Activated naive CD8-positive, alpha-beta T cell (primary cell): ENCODE measurements around the gene GRIA3.
"Not testable (repeated sequence)": the region's sequence is repeated elsewhere in the genome, so short reads cannot be mapped to it uniquely, and the experiment has no call there.

ENCODE experiments used
- H3K27ac Mint-ChIP-seq: one replicate; pipeline ENCODE4 v1.8.0; 2021; ENCODE audit warnings: mixed read lengths
- H3K27me3 Mint-ChIP-seq: one replicate; pipeline ENCODE4 v1.8.0; 2021; ENCODE audit warnings: mixed read lengths
- H3K36me3 Mint-ChIP-seq: one replicate; pipeline ENCODE4 v1.8.0; 2021; ENCODE audit warnings: mixed read lengths
- H3K4me1 Mint-ChIP-seq: one replicate; pipeline ENCODE4 v1.8.0; 2021; ENCODE audit warnings: low read depth, mixed read lengths
- H3K4me3 Mint-ChIP-seq: one replicate; pipeline ENCODE4 v1.8.0; 2021; ENCODE audit warnings: mild to moderate bottlenecking, mixed read lengths
- H3K9me3 Mint-ChIP-seq: one replicate; pipeline ENCODE4 v1.8.0; 2021; ENCODE audit warnings: low read depth, mixed read lengths

GRIA3 gene

DNA sequence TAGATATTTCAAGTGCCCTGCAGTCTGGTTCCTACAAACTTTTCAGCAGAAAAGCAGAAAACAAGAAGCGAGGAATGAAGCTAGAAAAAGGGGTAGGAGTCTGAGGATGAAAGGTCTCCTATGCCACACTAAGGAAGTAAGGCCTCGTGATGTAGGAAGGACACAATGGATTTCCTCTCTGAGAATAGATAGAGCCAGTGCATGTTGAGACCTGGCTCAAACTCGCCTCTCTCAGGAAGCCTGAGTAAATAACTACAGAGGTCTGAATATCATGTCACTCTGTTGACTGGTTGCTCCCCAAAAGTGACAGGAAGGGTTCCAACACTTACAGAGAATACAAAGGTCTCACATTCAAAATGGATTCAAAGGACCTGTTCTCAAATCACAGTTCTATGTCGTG, 93.3 kb downstream of the GRIA3 start:
- Mint-ChIP-seq H3K4me1 (no peaks in the 10 kb centered on the region), H3K36me3 (no peaks in the 10 kb centered on the region), H3K27ac (no peak overlapping the region), H3K4me3 (no peak overlapping the region), H3K9me3 (no peaks in the 10 kb centered on the region), H3K27me3 (no peaks in the 10 kb centered on the region)

DNA sequence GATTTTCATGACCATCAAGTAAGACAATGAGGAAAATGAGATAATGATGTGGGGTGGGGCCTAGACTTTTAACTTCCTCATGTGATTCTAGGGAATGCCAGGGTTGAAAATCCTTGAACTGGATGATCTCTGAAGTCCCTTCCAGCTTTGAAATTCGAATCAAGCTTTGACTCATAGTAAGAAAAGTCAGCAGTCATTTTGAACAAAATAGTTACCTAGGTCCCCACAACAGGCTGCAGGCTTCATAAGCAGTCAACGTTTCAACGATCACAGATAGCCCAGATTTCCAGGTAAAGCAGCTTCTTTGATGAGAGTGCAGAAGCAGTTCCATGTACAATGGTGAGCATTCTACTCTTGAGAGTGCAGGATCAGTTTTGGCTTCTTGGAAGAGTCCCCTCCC, 93.7 kb downstream of the GRIA3 start:
- no peaks in the 10 kb centered on the region for H3K9me3 Mint-ChIP-seq
- H3K27me3 Mint-ChIP-seq: no peaks in the 10 kb centered on the region
- no peak overlapping the region for H3K27ac Mint-ChIP-seq
- H3K4me3 Mint-ChIP-seq: no peak overlapping the region
- no peaks in the 10 kb centered on the region for H3K36me3 Mint-ChIP-seq
- no peaks in the 10 kb centered on the region for H3K4me1 Mint-ChIP-seq

GRCh38 chrX:123282241-123282640, 98.2 kb downstream of the GRIA3 start:
- H3K27ac Mint-ChIP-seq: no peak overlapping the region
- no peak overlapping the region for H3K4me3 Mint-ChIP-seq
- no peaks in the 10 kb centered on the region for H3K36me3 Mint-ChIP-seq
- no peaks in the 10 kb centered on the region for H3K27me3 Mint-ChIP-seq
- H3K4me1 Mint-ChIP-seq: no peaks in the 10 kb centered on the region
- no peaks in the 10 kb centered on the region for H3K9me3 Mint-ChIP-seq

- not testable (repeated sequence) for H3K27ac Mint-ChIP-seq, H3K36me3 Mint-ChIP-seq
These were observed 99.3 kb downstream of the GRIA3 start for GRCh38 chrX:123283407-123283806.

DNA sequence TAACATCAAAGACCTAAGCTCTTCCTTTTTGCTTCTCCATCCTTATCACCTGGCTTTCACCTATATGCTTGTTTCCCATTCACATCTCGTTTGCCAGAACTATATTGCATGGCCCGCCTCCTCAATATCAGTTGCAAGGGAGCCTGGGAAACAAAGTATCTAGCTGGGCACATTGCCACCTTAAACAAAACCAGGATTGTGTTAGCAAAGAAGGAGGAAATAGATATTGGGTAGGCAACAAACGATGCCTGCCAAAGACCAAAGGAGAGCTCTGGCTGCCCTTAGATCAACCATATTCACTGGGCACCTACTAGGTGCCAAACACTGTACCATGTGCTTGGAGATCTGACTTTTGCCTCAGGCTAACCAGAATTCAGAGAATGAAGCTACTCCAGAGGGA, 107.5 kb downstream of the GRIA3 start:
- Mint-ChIP-seq H3K4me1 (peaks cover 4% of the 10 kb centered on the region), H3K9me3 (no peaks in the 10 kb centered on the region), H3K27ac (no peak overlapping the region), H3K36me3 (no peaks in the 10 kb centered on the region), H3K27me3 (no peaks in the 10 kb centered on the region), H3K4me3 (no peak overlapping the region)

More at GRCh38 chrX:123283407-123283806, 99.3 kb downstream of the GRIA3 start:
- not testable (repeated sequence) for H3K4me1 Mint-ChIP-seq, H3K4me3 Mint-ChIP-seq, H3K9me3 Mint-ChIP-seq, H3K27me3 Mint-ChIP-seq

- no peaks in the 10 kb centered on the region for H3K36me3 Mint-ChIP-seq
- H3K27me3 Mint-ChIP-seq: no peaks in the 10 kb centered on the region
- H3K4me3 Mint-ChIP-seq: no peak overlapping the region
- H3K9me3 Mint-ChIP-seq: no peaks in the 10 kb centered on the region
- H3K27ac Mint-ChIP-seq: no peak overlapping the region
- H3K4me1 Mint-ChIP-seq: peaks cover 4% of the 10 kb centered on the region
These were observed 113.9 kb downstream of the GRIA3 start for GRCh38 chrX:123298026-123298425.

GRCh38 chrX:123303429-123303828, 119.4 kb downstream of the GRIA3 start:
- Mint-ChIP-seq H3K27me3 (no peaks in the 10 kb centered on the region), H3K4me1 (no peaks in the 10 kb centered on the region), H3K9me3 (no peaks in the 10 kb centered on the region), H3K36me3 (no peaks in the 10 kb centered on the region), H3K4me3 (no peak overlapping the region), H3K27ac (no peak overlapping the region)

DNA sequence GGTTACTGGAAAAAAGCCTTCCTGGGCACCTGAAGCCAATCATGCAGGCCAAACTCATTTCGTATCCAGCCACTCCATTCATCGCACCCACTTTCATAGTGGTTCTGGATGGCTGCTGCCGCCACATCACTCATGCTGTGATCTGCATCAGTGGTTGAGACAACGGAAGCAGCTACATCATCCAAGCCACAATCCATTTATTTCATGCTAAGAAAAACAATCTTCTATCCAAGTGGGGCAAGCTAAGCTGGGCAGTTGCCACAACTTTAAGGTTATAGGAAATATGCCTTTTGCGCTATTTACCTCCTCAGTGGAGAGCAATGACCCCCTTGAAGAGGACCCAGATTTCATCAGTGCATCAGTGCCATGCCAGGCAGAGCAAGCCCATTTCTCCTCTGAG, 124.6 kb downstream of the GRIA3 start:
- H3K36me3 Mint-ChIP-seq: no peaks in the 10 kb centered on the region
- H3K27ac Mint-ChIP-seq: no peak overlapping the region
- no peaks in the 10 kb centered on the region for H3K4me1 Mint-ChIP-seq
- no peaks in the 10 kb centered on the region for H3K9me3 Mint-ChIP-seq
- H3K4me3 Mint-ChIP-seq: no peak overlapping the region
- no peaks in the 10 kb centered on the region for H3K27me3 Mint-ChIP-seq

- H3K4me3 Mint-ChIP-seq: no peak overlapping the region
- H3K27me3 Mint-ChIP-seq: no peaks in the 10 kb centered on the region
- H3K36me3 Mint-ChIP-seq: no peaks in the 10 kb centered on the region
- H3K27ac Mint-ChIP-seq: no peak overlapping the region
- no peaks in the 10 kb centered on the region for H3K4me1 Mint-ChIP-seq
- H3K9me3 Mint-ChIP-seq: no peaks in the 10 kb centered on the region
These were observed 126.0 kb downstream of the GRIA3 start for GRCh38 chrX:123310112-123310511.

DNA sequence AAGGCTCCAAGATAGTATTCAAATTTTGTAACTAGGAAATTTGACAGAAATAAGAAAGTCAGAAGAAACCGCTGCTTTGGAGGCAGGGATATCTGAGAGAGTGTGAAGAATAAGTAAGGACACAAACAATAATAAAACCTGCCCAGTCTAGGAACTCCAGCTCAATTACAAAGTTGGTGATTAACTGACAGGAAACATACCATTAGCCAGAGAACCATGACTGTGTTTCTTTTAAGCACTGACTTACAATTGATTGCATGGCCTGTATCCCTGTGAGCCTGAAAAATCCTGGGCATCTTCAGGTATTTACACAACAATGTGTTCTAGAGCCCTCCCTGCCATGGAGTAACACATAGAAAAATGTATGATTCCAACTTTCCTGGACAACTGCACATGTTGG, 127.4 kb downstream of the GRIA3 start:
- H3K9me3 Mint-ChIP-seq: no peaks in the 10 kb centered on the region
- H3K36me3 Mint-ChIP-seq: no peaks in the 10 kb centered on the region
- H3K27me3 Mint-ChIP-seq: no peaks in the 10 kb centered on the region
- H3K4me3 Mint-ChIP-seq: no peak overlapping the region
- no peak overlapping the region for H3K27ac Mint-ChIP-seq
- no peaks in the 10 kb centered on the region for H3K4me1 Mint-ChIP-seq

DNA sequence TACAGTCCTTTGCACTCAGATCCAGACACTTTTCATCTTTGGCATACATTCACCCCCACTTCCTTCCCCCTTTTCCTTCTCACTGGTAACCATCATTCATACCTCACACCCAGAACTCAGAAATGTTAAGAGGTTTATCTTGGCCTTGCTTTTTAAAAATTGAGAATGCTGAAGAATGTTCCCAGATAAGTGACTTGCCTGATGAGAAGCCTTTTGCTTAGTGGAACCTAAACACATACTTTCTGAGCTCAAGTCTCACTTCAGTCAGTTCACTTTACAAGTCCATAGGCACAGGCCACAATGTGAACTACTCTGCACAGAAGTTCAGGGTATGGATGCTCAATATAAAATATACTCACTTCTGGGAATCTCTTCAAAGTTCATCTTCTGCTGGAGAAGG, 129.4 kb downstream of the GRIA3 start:
- Mint-ChIP-seq H3K4me3 (no peak overlapping the region), H3K36me3 (no peaks in the 10 kb centered on the region), H3K9me3 (no peaks in the 10 kb centered on the region), H3K27me3 (no peaks in the 10 kb centered on the region), H3K4me1 (no peaks in the 10 kb centered on the region), H3K27ac (no peak overlapping the region)

DNA sequence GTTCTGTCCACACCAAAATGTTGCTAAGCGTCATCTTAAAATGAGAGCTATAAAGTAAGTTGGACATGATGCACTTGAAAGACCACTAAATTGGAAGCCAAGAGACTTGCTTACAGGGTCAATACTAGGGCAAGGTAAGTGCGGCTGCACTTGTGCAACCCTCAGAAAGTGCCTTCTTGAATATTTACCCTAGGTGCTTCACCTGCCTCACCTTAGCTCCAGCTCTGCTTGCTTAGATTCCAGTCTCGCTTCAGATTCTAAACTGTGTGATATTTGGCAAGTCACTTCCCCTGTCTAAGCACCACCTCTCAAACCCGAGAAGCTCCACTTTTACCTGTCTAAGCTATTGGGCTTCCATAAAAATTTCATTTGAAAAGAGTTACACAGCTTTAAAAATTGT, 136.5 kb downstream of the GRIA3 start:
- Mint-ChIP-seq H3K27ac (no peak overlapping the region), H3K4me3 (no peak overlapping the region), H3K27me3 (no peaks in the 10 kb centered on the region), H3K4me1 (no peaks in the 10 kb centered on the region), H3K36me3 (no peaks in the 10 kb centered on the region), H3K9me3 (no peaks in the 10 kb centered on the region)

DNA sequence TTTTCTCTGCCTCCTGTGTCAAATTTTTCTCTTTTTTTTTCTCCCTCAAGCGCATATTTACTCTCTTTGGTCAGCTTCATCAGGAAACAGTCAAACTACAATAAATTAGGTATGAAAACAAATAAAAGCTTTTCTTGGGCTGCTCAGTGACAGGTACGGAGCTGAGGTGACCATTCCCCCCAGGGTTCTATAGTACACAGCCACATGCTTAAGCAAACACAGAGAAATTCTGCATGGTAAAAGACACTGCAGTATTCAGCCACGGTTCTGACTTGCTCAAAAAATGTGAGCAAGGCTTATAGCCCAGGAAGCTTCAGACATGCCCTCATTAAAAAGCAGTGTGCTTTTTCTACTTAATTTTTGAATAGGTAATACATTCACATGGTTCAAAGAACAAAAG, 138.5 kb downstream of the GRIA3 start:
- H3K4me1 Mint-ChIP-seq: no peaks in the 10 kb centered on the region
- no peaks in the 10 kb centered on the region for H3K27me3 Mint-ChIP-seq
- H3K9me3 Mint-ChIP-seq: no peaks in the 10 kb centered on the region
- H3K27ac Mint-ChIP-seq: no peak overlapping the region
- H3K4me3 Mint-ChIP-seq: no peak overlapping the region
- no peaks in the 10 kb centered on the region for H3K36me3 Mint-ChIP-seq

- no peaks in the 10 kb centered on the region for H3K36me3 Mint-ChIP-seq
- no peaks in the 10 kb centered on the region for H3K9me3 Mint-ChIP-seq
- no peaks in the 10 kb centered on the region for H3K4me1 Mint-ChIP-seq
- no peak overlapping the region for H3K4me3 Mint-ChIP-seq
- no peaks in the 10 kb centered on the region for H3K27me3 Mint-ChIP-seq
- no peak overlapping the region for H3K27ac Mint-ChIP-seq
These were observed 140.5 kb downstream of the GRIA3 start for GRCh38 chrX:123324625-123325024.

DNA sequence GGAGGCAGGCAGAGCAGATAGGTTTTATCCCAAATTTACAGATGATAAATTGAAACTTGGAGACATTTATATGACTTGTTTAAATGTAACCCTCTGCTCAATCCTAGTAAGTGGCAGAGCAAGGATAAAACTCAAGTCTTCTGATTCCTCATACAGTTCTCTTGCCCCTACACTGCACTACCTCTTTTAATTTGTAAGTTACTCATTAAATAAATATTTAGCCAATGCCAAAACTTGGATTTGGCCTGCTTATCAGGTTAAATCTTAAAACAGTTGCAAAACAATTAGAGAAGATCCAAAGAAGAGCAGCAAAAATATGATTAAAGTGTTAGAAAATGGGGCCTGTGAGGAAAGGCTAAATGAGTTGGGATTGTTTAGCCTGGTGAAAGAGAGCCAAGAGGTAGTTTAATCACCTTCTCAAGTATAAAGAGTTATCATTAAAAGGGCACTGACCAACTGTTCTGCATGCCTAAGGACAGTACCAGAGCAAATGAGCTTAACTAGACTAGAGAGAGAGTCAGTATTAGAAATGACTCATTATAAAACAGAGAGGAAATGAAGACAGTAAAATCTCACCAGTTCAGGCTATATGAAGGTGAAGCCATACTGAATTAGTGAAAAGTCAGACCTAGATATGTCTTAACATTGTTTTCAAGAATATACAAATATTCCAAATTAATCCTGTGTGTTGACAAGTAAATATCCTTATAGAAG, 146.3 kb downstream of the GRIA3 start:
- H3K27me3 Mint-ChIP-seq: no peaks in the 10 kb centered on the region
- no peak overlapping the region for H3K4me3 Mint-ChIP-seq
- H3K27ac Mint-ChIP-seq: no peak overlapping the region
- no peaks in the 10 kb centered on the region for H3K36me3 Mint-ChIP-seq
- no peaks in the 10 kb centered on the region for H3K4me1 Mint-ChIP-seq
- no peaks in the 10 kb centered on the region for H3K9me3 Mint-ChIP-seq

DNA sequence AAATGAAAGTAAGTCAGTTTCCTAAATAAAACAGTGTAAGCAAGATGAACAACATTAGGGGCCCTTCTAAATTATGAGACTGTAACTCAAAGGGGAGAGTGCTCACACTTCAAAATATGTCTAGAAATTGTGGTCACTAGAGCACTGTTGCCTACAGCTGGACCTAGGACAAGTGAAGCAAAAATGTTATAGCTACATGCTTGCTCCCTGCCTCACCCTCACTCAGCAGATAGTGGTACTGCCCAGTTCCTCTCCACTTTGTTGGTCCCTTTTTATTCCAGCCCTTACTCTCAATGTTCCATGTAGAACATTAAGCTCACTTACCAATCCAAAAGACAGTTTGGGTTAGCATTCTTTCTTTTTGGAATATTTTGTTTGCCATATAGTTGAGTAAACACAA, 147.3 kb downstream of the GRIA3 start:
- H3K36me3 Mint-ChIP-seq: no peaks in the 10 kb centered on the region
- H3K27ac Mint-ChIP-seq: no peak overlapping the region
- H3K27me3 Mint-ChIP-seq: no peaks in the 10 kb centered on the region
- no peak overlapping the region for H3K4me3 Mint-ChIP-seq
- no peaks in the 10 kb centered on the region for H3K4me1 Mint-ChIP-seq
- no peaks in the 10 kb centered on the region for H3K9me3 Mint-ChIP-seq
